Naive B cell (primary cell): ENCODE measurements around the gene KCNH8. TPM values are rescaled to one million over a fixed set of nuclear protein-coding genes. Genes with fewer than 3 reads are reported as not detected.

ENCODE experiments used
- ATAC-seq, 2 donors: fragments of 150-1000 bp; cut with Tn5 transposase; 2 replicates each; pipeline ENCODE4 v1.10.0; 2021; ENCODE audit warnings: low read depth in 2 of 2, mild to moderate bottlenecking in 2 of 2, moderate library complexity in 2 of 2
- DNase-seq: peaks from one replicate; pipeline ENCODE4 v3.0.0; 2022
- H3K27ac Mint-ChIP-seq, 6 donors: one replicate each; pipeline ENCODE4 v1.8.0; 2020 to 2022; ENCODE audit warnings: mild to moderate bottlenecking in 6 of 6, mixed read lengths in 6 of 6, moderate library complexity in 5 of 6, inconsistent platforms in 2 of 6
- H3K27me3 Mint-ChIP-seq, 3 donors: one replicate each; pipeline ENCODE4 v1.8.0; 2021 to 2022; ENCODE audit warnings: mixed read lengths in 3 of 3, mild to moderate bottlenecking in 1 of 3
- H3K36me3 Mint-ChIP-seq, 2 donors: one replicate each; pipeline ENCODE4 v1.8.0; 2020 to 2022; ENCODE audit warnings: mixed read lengths in 2 of 2, inconsistent platforms in 1 of 2, mild to moderate bottlenecking in 1 of 2
- H3K4me1 Mint-ChIP-seq, 3 donors: one replicate each; pipeline ENCODE4 v1.8.0; 2020 to 2022; ENCODE audit warnings: mixed read lengths in 3 of 3, inconsistent platforms in 1 of 3, mild to moderate bottlenecking in 1 of 3, moderate library complexity in 1 of 3
- H3K4me3 Mint-ChIP-seq, 8 donors: one replicate each; pipeline ENCODE4 v1.8.0; 2020 to 2022; ENCODE audit warnings: mild to moderate bottlenecking in 8 of 8, mixed read lengths in 8 of 8, moderate library complexity in 8 of 8, inconsistent platforms in 2 of 8
- H3K9me3 Mint-ChIP-seq, 7 donors: one replicate each; pipeline ENCODE4 v1.8.0; 2020 to 2022; ENCODE audit warnings: mixed read lengths in 7 of 7, mild to moderate bottlenecking in 5 of 7, inconsistent platforms in 2 of 7, moderate library complexity in 1 of 7
- polyA plus RNA-seq, 6 donors: library from polyadenylated mRNA; unstranded; fragments of 300-500 nt; fragmentation: Illumina TruSeq; gene quantifications; one replicate each; pipeline ENCODE4 v1.2.3, GENCODE V29; 2021; ENCODE audit warnings: low read depth in 6 of 6

Gene KCNH8
- polyA plus RNA-seq, 6 donors from 2014 or later, result 3.4 to 5.8 (median 4.3) TPM

- no peaks in the 10 kb centered on the region for H3K9me3 Mint-ChIP-seq
- no peak overlapping the region for H3K4me3 Mint-ChIP-seq
- H3K27ac Mint-ChIP-seq, result no peak overlapping the region
- no peaks in the 10 kb centered on the region for H3K36me3 Mint-ChIP-seq
- no peak for ATAC-seq
- H3K4me1 Mint-ChIP-seq, result peaks cover 8 to 12% (median 9%) of the 10 kb centered on the region in 3 donors
- DNase-seq, result no peak
- H3K27me3 Mint-ChIP-seq, result no peaks in the 10 kb centered on the region
Observed at GRCh38 chr3:19270481-19270880, 122.2 kb downstream of the KCNH8 start.

- Mint-ChIP-seq H3K4me3 (no peak overlapping the region), H3K27me3 (no peaks in the 10 kb centered on the region), H3K36me3 (no peaks in the 10 kb centered on the region), H3K27ac (peak overlapping the region in 1 of 6 donors; percentile 5), H3K4me1 (peaks cover 8 to 11% (median 8%) of the 10 kb centered on the region in 3 donors), H3K9me3 (peaks cover 0 to 2% (median 0%) of the 10 kb centered on the region in 7 donors)
- ATAC-seq (peak; percentile 93 to 99), DNase-seq (peak; percentile 19)
Observed at GRCh38 chr3:19272296-19272695, 124.0 kb downstream of the KCNH8 start.

GRCh38 chr3:19273091-19273490, 124.8 kb downstream of the KCNH8 start:
- H3K4me3 Mint-ChIP-seq, result no peak overlapping the region
- H3K27ac Mint-ChIP-seq, result no peak overlapping the region
- H3K27me3 Mint-ChIP-seq, result peaks cover 0 to 3% (median 0%) of the 10 kb centered on the region in 3 donors
- DNase-seq (no peak), ATAC-seq (no peak)
- peaks cover 0 to 2% (median 0%) of the 10 kb centered on the region in 7 donors for H3K9me3 Mint-ChIP-seq
- H3K36me3 Mint-ChIP-seq, result no peaks in the 10 kb centered on the region
- peaks cover 8 to 11% (median 8%) of the 10 kb centered on the region in 3 donors for H3K4me1 Mint-ChIP-seq

GRCh38 chr3:19274576-19274975, 126.3 kb downstream of the KCNH8 start:
- ATAC-seq (no peak), DNase-seq (no peak)
- H3K4me3 Mint-ChIP-seq, result no peak overlapping the region
- no peak overlapping the region for H3K27ac Mint-ChIP-seq
- peaks cover 0 to 3% (median 0%) of the 10 kb centered on the region in 3 donors for H3K27me3 Mint-ChIP-seq
- peaks cover 0 to 2% (median 0%) of the 10 kb centered on the region in 7 donors for H3K9me3 Mint-ChIP-seq
- no peaks in the 10 kb centered on the region for H3K36me3 Mint-ChIP-seq
- peaks cover 8 to 11% (median 8%) of the 10 kb centered on the region in 3 donors for H3K4me1 Mint-ChIP-seq

- no peaks in the 10 kb centered on the region for H3K4me1 Mint-ChIP-seq
- H3K9me3 Mint-ChIP-seq, result peaks cover 0 to 4% (median 0%) of the 10 kb centered on the region in 7 donors
- H3K27me3 Mint-ChIP-seq, result no peaks in the 10 kb centered on the region
- no peak overlapping the region for H3K4me3 Mint-ChIP-seq
- H3K36me3 Mint-ChIP-seq, result no peaks in the 10 kb centered on the region
- ATAC-seq (no peak), DNase-seq (no peak)
- H3K27ac Mint-ChIP-seq, result no peak overlapping the region
Observed at GRCh38 chr3:19284974-19285373, 136.7 kb downstream of the KCNH8 start.

GRCh38 chr3:19293295-19293694, 145.0 kb downstream of the KCNH8 start:
- no peaks in the 10 kb centered on the region for H3K36me3 Mint-ChIP-seq
- no peak for DNase-seq
- H3K4me1 Mint-ChIP-seq, result no peaks in the 10 kb centered on the region
- ATAC-seq, result no peak
- no peaks in the 10 kb centered on the region for H3K27me3 Mint-ChIP-seq
- H3K4me3 Mint-ChIP-seq, result no peak overlapping the region
- H3K9me3 Mint-ChIP-seq, result peaks cover 0 to 6% (median 0%) of the 10 kb centered on the region in 7 donors
- no peak overlapping the region for H3K27ac Mint-ChIP-seq

- ATAC-seq, result no peak
- Mint-ChIP-seq H3K9me3 (peaks cover 0 to 2% (median 0%) of the 10 kb centered on the region in 7 donors), H3K36me3 (no peaks in the 10 kb centered on the region), H3K27me3 (no peaks in the 10 kb centered on the region), H3K4me3 (no peak overlapping the region), H3K27ac (no peak overlapping the region), H3K4me1 (no peaks in the 10 kb centered on the region)
- DNase-seq, result no peak
Observed at GRCh38 chr3:19295208-19295607, 146.9 kb downstream of the KCNH8 start.

GRCh38 chr3:19331931-19332330, 183.6 kb downstream of the KCNH8 start:
- H3K4me3 Mint-ChIP-seq, result no peak overlapping the region

GRCh38 chr3:19334120-19334519, 185.8 kb downstream of the KCNH8 start:
- ATAC-seq (no peak), DNase-seq (no peak)
- Mint-ChIP-seq H3K4me1 (peaks cover 0 to 4% (median 4%) of the 10 kb centered on the region in 3 donors), H3K36me3 (no peaks in the 10 kb centered on the region), H3K27ac (peak overlapping the region in 2 of 6 donors; percentile 4 to 44), H3K4me3 (no peak overlapping the region), H3K27me3 (no peaks in the 10 kb centered on the region), H3K9me3 (no peaks in the 10 kb centered on the region)

More at GRCh38 chr3:19331931-19332330, 183.6 kb downstream of the KCNH8 start:
- Mint-ChIP-seq H3K4me1 (peaks cover 0 to 4% (median 4%) of the 10 kb centered on the region in 3 donors), H3K9me3 (no peaks in the 10 kb centered on the region), H3K27me3 (no peaks in the 10 kb centered on the region), H3K36me3 (no peaks in the 10 kb centered on the region), H3K27ac (peak overlapping the region in 2 of 6 donors; percentile 4 to 7)
- DNase-seq (no peak), ATAC-seq (no peak)

GRCh38 chr3:19338769-19339168, 190.5 kb downstream of the KCNH8 start:
- Mint-ChIP-seq H3K4me3 (no peak overlapping the region), H3K9me3 (peaks cover 0 to 13% (median 3%) of the 10 kb centered on the region in 7 donors), H3K36me3 (peaks cover 0 to 8% of the 10 kb centered on the region in 2 donors), H3K4me1 (peaks cover 9 to 17% (median 14%) of the 10 kb centered on the region in 3 donors), H3K27ac (no peak overlapping the region), H3K27me3 (no peaks in the 10 kb centered on the region)
- no peak for DNase-seq
- no peak for ATAC-seq

GRCh38 chr3:19342389-19342788, 194.1 kb downstream of the KCNH8 start:
- peak overlapping the region in 5 of 6 donors; percentile 9 to 95 (median 88) for H3K27ac Mint-ChIP-seq
- H3K4me3 Mint-ChIP-seq, result peak overlapping the region; percentile 20 to 89 (median 76)
- H3K27me3 Mint-ChIP-seq, result no peaks in the 10 kb centered on the region
- peaks cover 0 to 8% of the 10 kb centered on the region in 2 donors for H3K36me3 Mint-ChIP-seq
- peaks cover 0 to 13% (median 3%) of the 10 kb centered on the region in 7 donors for H3K9me3 Mint-ChIP-seq
- ATAC-seq (peak in 1 of 2 donors; percentile 23), DNase-seq (no peak)
- peaks cover 26 to 46% (median 32%) of the 10 kb centered on the region in 3 donors for H3K4me1 Mint-ChIP-seq

- peaks cover 4 to 12% (median 8%) of the 10 kb centered on the region in 7 donors for H3K9me3 Mint-ChIP-seq
- ATAC-seq (no peak), DNase-seq (no peak)
- peaks cover 9 to 13% of the 10 kb centered on the region in 2 donors for H3K36me3 Mint-ChIP-seq
- peak overlapping the region; percentile 61 to 92 (median 85) for H3K4me3 Mint-ChIP-seq
- H3K27ac Mint-ChIP-seq, result peak overlapping the region; percentile 90 to 97 (median 90)
- H3K4me1 Mint-ChIP-seq, result peaks cover 46 to 60% (median 47%) of the 10 kb centered on the region in 3 donors
- H3K27me3 Mint-ChIP-seq, result no peaks in the 10 kb centered on the region
Observed at GRCh38 chr3:19346759-19347158, 198.4 kb downstream of the KCNH8 start.

- DNase-seq (peak; percentile 58), ATAC-seq (peak; percentile 87 to 93)
- H3K27ac Mint-ChIP-seq, result peak overlapping the region; percentile 90 to 97 (median 91)
- H3K27me3 Mint-ChIP-seq, result no peaks in the 10 kb centered on the region
- H3K36me3 Mint-ChIP-seq, result peaks cover 16 to 22% of the 10 kb centered on the region in 2 donors
- peaks cover 42 to 58% (median 42%) of the 10 kb centered on the region in 3 donors for H3K4me1 Mint-ChIP-seq
- peaks cover 4 to 21% (median 17%) of the 10 kb centered on the region in 7 donors for H3K9me3 Mint-ChIP-seq
- H3K4me3 Mint-ChIP-seq, result peak overlapping the region; percentile 78 to 92 (median 87)
Observed at GRCh38 chr3:19347671-19348070, 199.4 kb downstream of the KCNH8 start.

- no peaks in the 10 kb centered on the region for H3K27me3 Mint-ChIP-seq
- ATAC-seq (no peak), DNase-seq (no peak)
- H3K4me1 Mint-ChIP-seq, result peaks cover 40 to 56% (median 42%) of the 10 kb centered on the region in 3 donors
- peak overlapping the region; percentile 78 to 92 (median 87) for H3K4me3 Mint-ChIP-seq
- peaks cover 21 to 30% of the 10 kb centered on the region in 2 donors for H3K36me3 Mint-ChIP-seq
- H3K9me3 Mint-ChIP-seq, result peaks cover 4 to 29% (median 25%) of the 10 kb centered on the region in 7 donors
- H3K27ac Mint-ChIP-seq, result peak overlapping the region; percentile 90 to 97 (median 91)
Observed at GRCh38 chr3:19348500-19348899, 200.2 kb downstream of the KCNH8 start.
